Stimulated activated naive CD8-positive, alpha-beta T cell treated with anti-CD3 and anti-CD28 coated beads, Interleukin-15, Interleukin-2, amounts not matched to agents 100 U/mL and 50 U/mL, for 24 hours (primary cell): ENCODE measurements around the gene ANKRD12.
A peak's percentile ranks its signal among the peaks of the same experiment; 100 is the strongest.

Source experiments
- ATAC-seq: fragments of 150-1000 bp; cut with Tn5 transposase; one replicate; pipeline ENCODE4 v1.10.0; 2021
- DNase-seq: peaks from one replicate; pipeline ENCODE4 v3.0.0; 2021

Gene ANKRD12

DNA sequence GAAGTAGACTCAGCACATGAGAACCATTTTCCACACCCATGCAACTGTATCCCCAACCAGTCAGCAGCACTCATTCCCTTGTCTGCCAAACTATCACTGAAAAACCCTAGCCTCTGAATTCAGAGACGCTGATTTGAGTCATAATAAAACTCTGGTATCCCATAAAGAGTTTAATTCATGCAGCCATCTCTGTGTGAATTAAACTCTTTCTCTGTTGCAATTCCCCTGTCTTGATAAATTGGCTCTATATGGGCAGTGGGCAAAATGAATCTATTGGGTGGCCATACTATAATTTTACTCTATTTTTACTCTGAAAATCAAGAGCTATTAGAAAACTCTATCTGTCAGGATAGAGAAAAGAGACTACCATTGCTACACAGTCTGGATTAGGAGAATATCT is 157.4 kb downstream of the ANKRD12 start:
- DNase-seq (no peak), ATAC-seq (no peak)

- no peak for DNase-seq
- no peak for ATAC-seq
Observed at GRCh38 chr18:9296233-9297006, 159.8 kb downstream of the ANKRD12 start.

- ATAC-seq = no peak
- DNase-seq = no peak
Observed at GRCh38 chr18:9297007-9297393, 160.4 kb downstream of the ANKRD12 start.

DNA sequence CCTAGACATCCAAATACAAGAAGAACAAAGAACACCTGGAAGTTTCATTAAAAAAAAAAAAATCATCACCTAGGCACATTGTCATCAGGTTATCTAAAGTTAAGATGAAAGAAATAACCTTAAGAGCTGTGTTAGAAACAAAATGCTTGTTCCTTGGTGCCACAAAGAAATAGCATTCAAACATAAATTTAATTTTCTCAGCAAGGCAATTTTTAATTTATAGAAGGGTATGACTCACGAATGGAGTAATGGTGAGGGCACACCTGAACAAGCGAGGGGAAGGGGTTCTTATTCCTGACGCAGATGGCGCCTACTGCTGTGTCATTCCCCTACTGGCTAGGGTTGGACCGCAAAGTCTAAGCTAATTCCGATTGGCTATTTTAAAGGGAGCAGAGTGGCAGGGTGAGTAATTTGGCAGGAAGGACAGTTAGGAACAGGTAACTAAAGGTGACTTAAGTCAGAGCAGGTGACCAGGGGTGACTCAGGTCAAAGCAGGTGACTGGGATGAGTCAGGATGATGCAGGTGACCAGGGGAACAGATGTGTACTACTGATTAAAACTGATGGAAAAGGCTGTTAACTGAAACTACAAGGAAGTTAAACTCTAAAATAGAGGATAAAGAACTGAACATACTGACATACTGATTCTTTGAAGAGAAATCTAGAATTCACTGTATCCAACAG is 167.9 kb downstream of the ANKRD12 start:
- no peak for ATAC-seq
- DNase-seq = no peak

DNA sequence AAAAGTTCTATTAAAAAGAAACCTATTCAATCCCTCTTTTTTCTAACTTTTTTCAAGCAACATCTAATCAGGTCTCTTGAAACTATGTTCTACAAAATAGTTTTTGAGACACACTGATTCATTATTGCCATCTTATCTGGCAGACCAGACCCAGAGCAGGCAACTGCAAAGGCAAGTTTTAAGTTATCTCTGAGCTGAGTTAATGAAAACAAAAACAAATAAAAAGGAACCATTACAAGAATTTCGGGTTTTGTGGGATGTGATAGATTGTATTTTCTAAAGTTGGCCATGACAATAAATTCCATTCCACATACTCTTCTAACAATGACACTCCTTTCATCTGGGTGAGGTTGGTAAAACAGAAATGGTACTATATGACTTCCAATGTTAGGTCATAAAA is 182.8 kb downstream of the ANKRD12 start:
- ATAC-seq (no peak), DNase-seq (no peak)

- DNase-seq = no peak
- ATAC-seq = no peak
Observed at GRCh38 chr18:9321017-9321452, 184.5 kb downstream of the ANKRD12 start.

DNA sequence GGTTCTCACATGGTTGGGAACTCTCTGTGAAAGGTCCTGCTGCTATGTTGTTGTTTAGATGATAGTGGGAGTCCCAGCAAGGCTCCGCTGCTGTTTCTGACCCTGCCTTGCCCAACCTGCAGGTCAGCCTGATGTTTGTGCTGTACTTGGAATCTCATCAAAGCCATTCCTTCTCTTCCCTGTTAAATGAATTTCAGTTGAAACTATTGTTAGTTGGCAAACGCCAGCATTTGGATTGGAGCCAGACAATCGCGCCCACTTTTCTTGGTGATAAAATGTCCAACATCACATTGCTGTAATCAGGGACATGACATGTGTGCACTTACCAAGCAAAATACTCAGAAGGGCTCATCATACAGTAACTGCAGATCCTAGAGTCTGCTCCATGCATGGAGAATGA is 185.2 kb downstream of the ANKRD12 start:
- DNase-seq (no peak), ATAC-seq (no peak)

DNA sequence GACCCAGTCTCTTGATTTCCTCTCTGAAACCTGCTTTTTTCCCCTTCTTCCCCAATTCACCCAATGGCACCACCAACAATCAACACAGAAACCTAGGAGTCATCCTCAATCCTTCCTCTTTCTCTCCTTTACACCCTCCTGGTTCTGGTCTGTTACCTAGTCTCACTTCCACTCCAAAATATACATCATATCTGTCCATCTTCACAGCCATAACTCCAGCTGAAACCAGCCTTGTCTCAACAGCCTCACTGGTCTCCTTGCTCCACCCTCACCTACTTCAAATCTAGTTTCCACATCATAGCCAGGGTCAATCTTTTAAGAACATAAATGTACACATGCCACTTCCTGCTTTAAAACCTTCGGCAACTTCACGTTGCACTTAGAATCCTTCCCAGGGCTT is 186.2 kb downstream of the ANKRD12 start:
- DNase-seq (no peak), ATAC-seq (no peak)

DNA sequence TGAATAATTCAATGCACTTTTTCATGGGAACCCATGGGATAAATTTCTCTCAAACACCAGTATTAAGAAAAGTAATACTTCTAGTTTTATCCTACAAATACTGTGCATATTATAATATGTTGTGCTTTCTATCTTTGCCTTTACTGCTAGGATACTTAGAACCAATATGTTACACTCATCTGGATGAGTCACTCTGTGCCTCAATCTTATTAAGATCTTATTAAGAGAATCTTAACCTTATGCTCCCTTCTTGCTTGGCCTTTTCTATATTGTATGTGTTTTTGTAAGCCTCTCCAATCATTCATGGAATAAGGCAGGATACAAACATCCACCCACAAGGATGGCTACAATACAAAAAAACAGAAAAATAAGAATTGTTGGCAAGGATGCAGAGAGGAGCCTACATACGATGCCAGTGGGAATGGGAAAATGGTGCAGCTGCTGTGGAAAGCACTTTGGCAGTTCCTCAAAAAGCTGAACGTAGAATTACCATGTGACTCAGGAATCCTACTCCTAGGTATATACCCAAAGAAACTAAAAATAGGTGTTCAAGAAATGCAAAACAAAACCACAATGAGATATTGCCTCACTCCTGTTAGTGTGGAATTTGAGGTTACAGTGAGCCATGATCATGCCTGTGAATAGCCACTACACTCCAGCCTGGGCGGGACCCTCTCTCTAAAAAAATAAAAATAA is 187.3 kb downstream of the ANKRD12 start:
- DNase-seq = no peak
- no peak for ATAC-seq

GRCh38 chr18:9325716-9326115 is 189.1 kb downstream of the ANKRD12 start:
- no peak for ATAC-seq
- DNase-seq = no peak

GRCh38 chr18:9328776-9329175 is 192.2 kb downstream of the ANKRD12 start:
- ATAC-seq (no peak), DNase-seq (no peak)

GRCh38 chr18:9329471-9329870 is 192.9 kb downstream of the ANKRD12 start:
- DNase-seq = no peak
- no peak for ATAC-seq

GRCh38 chr18:9330419-9330818 is 193.8 kb downstream of the ANKRD12 start:
- DNase-seq = no peak
- ATAC-seq = no peak

DNA sequence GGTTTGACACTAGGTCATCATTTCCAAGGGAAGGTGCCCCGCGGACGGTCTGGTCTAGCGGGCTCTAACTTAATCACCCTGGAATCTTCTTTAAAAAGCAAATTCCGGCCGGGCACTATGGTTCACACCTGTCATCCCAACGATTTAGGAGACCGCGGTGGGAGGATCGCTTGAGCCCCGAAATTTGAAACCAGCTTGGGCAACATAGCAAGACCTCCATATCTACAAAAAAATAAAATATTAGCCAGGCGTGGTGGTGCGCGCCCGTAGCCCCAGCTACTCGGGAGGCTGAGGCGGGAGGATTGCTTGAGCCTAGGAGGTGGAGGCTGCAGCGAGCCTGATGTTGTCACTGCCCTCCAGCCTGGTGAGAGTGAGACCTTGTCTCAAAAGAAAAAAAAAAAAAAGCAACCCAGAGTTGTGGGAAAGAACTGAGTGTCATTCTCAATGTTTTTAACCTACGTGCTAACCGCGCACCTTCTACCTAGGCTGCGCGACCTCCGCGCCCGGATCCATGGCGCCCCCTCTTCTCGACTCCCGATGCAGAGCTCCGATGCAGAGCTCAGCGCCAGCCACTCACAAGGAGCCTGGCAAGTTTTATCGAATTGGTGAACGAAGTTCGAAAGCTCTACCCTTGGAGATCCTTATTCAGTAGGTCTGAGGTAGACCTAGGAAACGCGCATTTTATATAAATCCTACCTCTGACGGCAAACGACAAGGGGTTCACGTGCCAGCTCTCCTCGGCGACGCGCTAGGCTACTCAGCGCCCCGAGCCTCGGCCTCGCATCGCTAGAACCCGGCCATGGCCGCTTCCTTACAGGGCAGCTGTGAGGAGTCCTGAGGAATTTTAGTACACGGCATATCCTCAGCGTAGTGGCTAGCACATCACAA is 197.1 kb downstream of the ANKRD12 start:
- ATAC-seq (peak; percentile 33), DNase-seq (peak; percentile 40)

- peak; percentile 91 for ATAC-seq
- DNase-seq = peak; percentile 94
Observed at GRCh38 chr18:9334329-9334972, 197.9 kb downstream of the ANKRD12 start, which contains the start of gene TWSG1. Gene TWSG1, plus strand, starts transcription at chr18:9334773. Its CDS starts 2,457 bp downstream, at chr18:9337230.

DNA sequence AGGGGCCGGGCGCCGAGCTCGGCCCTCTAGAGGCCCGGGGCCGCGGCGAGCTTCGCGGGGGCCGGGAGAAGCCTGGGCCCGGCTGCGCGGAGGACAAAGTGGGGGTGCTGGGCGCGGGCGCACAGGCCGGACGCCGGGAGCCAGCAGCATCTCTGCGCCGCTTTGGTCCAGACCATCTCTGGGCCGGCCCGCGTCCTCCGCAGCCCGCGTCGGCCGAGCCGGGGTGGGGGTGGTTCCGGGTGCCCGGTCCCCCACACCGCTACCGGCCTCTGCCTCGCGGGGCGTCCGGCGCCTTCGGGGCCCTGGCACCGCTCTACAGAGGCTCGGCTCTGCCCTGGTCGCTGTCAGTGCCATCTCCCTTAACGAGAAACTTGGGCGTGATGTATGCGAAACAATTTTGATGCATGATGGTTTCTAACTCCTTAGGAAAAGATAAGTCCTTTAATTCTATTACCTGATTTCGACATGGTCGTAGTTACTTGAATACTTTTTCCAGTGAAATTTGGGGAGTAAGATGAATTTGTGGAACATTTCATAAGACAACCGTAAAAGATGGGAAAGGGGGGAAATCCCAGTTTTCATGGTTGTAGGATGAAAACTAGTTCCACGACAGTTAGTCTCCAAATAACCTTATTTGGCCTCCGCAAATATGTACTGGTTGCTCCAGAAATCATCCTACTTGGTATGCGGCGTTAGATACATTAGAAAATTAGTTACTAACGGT is 198.6 kb downstream of the ANKRD12 start:
- ATAC-seq (peak; percentile 53), DNase-seq (peak; percentile 52)
